ENCODE data around the gene SLC9A3.

Gene SLC9A3

GRCh38 chr5:440401-441201 is 83.6 kb downstream of the SLC9A3 start:
- DNase-seq: no peak

DNA sequence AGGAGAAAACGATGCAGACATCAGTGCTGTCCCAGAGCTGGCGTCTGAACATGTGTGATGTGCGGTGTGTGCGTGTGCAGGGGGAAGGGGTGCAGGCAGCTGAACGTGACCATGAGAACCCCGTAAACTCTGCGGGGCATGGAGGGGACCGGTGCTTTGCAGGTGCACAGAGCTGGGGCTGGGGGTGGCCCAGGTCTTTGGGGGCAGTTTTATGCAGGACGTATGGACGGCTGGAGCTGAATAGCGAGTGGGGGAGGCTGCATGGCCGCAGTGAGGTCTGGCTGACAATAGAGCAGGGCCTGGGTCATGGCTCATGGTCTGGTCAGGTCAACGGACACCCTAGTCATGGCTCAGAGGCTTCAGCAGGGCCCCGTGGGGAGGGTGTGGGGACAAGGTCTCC is 84.6 kb downstream of the SLC9A3 start:
- DNase-seq: no peak

DNA sequence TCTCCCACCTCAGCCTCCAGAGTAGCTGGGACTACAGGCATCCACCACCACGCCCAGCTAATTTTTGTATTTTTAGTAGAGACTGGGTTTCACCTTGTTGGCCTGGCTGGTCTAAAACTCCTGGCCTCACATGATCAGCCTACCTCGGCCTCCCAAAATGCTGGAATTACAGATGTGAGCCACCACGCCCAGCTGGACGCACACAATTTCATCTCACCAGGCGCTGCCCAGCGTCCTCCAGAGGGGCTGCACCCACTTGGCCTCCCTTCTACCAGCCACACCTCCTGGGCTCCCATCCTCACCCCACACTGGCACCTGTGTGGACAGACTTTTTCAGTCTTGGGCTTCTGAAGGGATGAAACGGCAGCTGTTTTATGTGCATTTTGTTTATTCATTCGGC is 85.1 kb downstream of the SLC9A3 start:
- no peak for DNase-seq

GRCh38 chr5:438481-438981 is 85.7 kb downstream of the SLC9A3 start:
- no peak for DNase-seq

DNA sequence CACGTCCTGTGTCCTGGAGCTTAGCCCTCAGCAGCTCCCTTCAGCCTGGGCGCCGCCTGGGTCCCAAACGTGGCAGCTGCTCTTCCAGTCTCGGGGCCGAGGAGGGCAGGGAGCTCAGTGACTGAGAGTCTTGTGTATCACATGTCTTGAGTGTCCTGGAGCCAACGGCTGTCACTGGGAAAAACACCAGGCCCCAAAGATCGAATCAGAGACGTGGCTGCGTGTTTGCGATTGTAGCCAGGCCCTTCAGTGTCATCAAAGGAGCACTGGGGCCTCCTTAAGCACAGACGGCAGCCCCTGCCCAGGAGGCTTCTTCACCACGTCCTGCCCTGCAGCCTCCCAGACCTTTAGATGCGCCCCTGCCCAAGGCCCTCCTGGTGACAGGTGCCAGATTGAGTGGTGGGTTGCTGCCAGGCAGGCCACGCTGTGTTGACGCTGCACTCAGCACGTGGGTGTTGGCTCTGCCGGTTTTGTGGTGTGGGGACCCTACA is 86.9 kb downstream of the SLC9A3 start:
- DNase-seq: no peak

DNA sequence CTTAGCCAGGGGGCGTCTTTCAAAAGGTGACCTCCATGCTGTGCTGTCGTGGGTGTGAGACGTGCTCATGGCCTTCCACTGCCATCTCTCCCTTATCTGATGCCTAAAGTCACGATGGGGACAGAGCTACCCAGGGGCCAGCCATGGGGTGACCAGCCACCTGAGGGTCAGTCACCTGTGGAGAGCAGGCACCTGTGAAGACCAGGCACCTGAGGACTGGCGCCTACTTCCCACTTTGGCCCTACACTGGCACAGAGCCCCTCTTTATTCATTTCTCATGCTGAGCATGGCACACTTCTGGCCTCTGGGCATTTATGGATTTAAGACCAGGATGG is 87.6 kb downstream of the SLC9A3 start:
- no peak for DNase-seq

- no peak for DNase-seq
These were observed 88.1 kb downstream of the SLC9A3 start for GRCh38 chr5:435961-436640.

GRCh38 chr5:435156-435790 is 89.0 kb downstream of the SLC9A3 start:
- no peak for DNase-seq

DNA sequence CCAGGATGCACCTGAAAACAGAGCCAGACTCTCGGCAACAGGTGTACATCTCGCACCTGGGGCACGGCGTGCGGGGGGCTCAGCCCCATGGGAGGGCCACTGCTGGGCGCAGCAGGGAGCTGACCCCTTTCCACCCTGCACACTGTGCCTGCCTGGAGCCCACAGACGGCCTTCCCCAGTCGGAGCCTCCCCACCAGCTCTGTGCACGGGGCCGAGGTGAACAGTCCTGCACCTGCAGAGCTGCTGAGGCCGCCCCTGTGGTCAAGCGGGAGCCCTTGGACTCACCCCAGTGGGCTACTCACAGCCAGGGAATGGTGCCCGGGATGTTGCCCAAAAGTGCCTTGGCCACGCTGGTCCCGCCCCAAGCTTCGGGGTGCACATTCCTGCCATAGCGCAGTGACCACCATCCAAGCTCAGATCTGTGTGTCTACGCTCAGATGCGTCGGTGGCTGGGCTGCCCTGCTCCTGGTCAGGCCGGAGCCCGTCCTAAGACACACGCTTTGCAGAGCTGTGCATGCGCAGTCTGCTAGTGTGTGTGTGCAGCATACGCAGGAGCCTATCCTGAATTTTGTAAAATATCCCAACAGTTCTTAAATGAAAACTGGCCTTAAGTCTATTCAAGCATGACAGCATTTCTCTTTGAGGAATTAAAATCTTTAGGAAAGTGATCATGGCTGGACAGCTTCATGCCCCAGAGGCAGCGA is 89.7 kb downstream of the SLC9A3 start:
- no peak for DNase-seq

DNA sequence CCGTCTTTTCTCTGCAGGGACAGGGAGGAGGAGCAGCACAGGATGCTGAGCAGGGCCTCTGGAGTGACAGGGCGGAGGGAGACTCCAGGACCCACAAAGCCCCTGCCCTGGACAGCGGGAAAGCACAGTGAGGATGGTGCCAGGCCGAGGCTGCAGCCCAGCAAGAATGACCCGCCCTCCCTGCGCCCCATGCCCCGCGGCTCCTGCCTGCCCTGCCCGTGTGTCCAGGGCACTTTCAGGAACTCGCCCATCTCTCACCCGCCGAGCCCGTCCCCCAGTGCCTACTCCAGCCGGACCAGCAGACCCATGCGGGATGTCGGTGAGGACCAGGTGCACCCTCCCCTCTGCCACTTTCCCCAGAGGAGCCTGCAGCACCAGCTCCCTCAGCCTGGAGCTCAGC is 90.4 kb downstream of the SLC9A3 start:
- DNase-seq: no peak

DNA sequence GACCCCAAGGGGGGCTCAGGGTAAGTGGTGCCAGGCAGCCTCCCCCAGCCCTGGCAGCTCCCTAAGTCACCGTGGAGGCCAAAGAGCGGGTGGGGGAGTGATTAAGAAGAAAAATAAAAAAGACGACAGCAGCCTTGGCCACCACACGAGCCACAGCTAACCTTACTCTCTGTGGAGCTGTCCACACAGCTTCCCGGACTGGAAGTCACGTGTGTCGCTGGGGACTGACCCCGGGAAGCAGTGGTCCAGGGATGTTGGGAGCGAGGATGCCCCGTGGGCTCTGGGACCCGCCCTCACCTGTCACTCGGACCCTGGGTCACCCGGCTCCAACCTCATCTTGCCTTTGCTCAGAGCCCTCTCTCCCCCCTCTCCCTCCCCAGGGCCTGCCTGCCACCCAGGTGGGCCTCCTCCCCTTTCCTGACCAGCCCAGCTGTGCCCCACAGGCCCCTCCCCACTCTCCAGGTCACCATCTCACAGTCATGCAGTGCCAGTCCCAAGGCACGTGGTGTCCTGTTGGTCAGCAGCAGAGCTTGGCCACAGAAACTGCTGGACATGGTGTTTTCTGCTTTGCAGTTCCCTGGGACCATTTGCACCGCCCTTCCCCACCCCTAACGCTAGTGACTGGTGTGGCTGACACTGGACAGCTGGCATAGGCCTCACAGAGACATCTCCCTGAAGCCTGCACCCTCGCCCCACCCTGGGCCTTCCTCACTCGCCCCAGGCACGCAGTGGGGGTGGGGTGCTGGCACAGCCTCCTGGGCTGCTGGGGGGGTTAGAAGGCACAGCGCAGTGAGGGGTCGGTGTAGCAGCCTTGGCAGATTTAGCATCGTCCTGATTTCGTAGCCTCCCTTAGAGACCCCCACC is 91.1 kb downstream of the SLC9A3 start:
- no peak for DNase-seq

- no peak for DNase-seq
These were observed 91.9 kb downstream of the SLC9A3 start for GRCh38 chr5:432201-432927.

DNA sequence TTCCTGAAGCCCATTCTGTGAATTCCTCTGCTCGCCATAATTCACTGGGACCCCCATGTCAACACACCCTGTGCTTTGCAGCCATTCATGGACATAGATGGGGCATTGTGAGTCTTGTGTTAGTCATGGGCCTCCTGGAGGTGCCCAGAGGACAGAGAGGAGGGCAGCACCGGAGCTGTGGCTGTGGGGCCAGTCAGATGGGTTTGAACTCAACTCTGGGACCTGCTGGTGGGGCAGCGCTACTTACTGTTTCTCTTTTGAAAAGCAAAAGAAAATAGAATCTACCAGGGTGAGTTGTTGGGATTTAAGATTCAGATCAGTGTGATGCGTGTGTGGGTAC is 92.6 kb downstream of the SLC9A3 start:
- DNase-seq: no peak

DNA sequence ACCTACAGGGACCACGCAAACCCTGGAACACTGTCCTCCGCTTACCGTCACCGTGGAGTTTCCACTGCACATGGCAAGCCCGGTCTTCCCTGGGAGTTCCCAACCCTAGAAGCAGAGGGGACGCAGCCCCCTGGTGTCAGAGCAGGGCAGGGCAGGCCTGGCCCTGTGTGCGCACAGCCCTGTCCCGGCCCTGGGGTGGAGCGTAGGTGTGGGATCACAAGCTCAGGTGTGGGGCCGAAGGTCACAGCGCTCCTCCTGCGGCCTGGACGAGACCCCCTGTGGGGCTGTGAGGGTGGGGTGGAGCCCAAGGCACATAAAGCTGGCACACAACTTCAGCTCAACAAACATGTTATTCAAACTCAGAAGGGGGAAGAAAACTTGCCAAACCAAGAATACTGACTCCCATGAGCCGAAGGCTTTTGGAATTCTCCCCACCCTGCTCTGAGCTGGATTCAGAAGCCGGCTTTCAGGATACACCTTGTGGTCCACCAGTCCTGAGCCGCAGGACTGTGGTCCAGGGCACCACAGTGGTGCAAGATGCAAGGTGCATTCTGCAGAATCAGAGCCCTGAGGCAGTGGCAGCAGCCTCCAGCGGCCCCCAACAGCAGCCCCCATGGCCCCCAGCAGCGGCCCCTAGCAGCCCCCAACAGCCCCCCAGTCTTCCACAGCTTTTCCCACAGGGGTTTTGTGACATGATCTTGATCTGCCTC is 93.1 kb downstream of the SLC9A3 start:
- peak; percentile 35 to 60 for DNase-seq

DNA sequence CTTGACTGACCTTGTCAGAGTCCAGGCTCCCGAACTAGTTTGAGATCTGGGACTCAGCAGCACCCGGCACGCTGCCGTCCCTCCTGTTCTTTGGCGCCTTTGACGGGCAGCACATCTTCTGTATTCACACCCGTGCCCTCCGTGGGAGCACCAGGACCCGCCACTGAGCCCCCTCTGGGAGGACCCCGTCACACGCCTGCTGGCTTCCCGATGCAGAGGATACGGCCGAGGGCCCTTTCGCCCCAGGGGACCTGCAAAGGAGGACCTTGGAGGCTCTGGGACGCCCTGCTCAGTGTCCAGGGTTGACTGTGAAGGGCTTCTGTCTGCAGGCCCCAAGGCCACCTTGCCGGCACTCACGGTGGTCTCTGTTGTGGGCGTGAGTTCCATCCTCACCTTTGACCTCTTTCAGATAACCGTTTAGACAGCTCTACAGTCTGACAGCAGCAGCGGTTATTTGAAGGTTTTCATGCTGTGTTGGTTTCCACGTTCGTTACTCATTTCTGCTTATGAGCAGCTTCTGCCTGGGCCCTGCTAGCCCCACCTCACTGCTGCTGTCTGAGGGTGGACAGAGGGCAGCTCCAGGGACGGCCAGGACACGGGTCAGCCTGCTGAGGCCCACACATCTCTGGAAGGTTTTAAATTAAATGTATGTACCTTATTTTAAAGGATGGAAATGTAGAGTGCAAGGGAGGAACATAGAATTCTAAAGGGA is 93.9 kb downstream of the SLC9A3 start:
- no peak for DNase-seq

GRCh38 chr5:429453-430188 is 94.6 kb downstream of the SLC9A3 start:
- no peak for DNase-seq

DNA sequence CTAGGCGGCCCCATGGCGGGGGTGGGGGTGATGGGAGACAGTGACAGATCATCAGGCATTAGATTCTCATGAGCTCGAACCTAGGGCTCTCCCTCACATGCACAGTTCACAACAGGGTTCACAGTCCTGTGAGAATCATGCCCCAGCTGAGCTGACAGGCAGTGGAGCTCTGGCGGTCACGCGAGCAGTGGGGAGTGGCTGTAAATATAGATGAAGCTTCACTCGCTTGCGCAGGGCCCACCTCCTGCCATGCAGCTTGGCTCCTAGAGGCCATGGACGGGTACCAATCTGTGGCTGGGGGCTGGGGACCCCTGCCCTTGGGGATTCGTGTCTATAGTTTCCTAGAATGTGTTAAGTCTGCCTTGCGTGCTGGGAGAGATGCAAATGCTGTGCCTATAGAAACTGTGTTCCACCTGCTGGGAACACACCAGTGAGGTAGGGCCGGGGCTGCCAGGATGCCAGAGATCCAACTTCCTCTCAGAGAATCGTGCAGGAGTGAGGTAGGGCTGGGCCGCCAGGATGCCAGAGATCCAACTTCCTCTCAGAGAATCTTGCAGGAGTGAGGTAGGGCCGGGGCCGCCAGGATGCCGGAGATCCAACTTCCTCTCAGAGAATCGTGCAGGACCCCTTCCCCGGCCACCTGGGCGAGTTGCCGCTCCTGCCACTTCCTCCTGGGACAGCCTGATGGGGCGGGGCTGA is 95.3 kb downstream of the SLC9A3 start:
- DNase-seq: no peak

GRCh38 chr5:428219-428618 is 96.0 kb downstream of the SLC9A3 start:
- no peak for DNase-seq
